Osteoblast (primary cell): ENCODE measurements around the gene POLR2F. TPM values are rescaled to one million over a fixed set of nuclear protein-coding genes. Genes with fewer than 3 reads are reported as not detected.

Experiments
- DNase-seq: peaks from one replicate; pipeline ENCODE4 v3.0.0; 2011; ENCODE audit warnings: low spot score, mixed read lengths; ENCODE audit not compliant: insufficient read length; ENCODE audit errors: missing footprints
- H2AFZ ChIP-seq: 2 replicates; pipeline ENCODE4 v1.6.0; 2011; ENCODE audit warnings: mild to moderate bottlenecking, low read length
- H3K27ac ChIP-seq: 2 replicates; pipeline ENCODE4 v1.5.1; 2011; ENCODE audit warnings: mild to moderate bottlenecking, low read depth, low read length, moderate library complexity
- H3K27me3 ChIP-seq: 2 replicates; pipeline ENCODE4 v1.6.0; 2012; ENCODE audit warnings: mild to moderate bottlenecking, control low read depth, inconsistent platforms, low read length, moderate library complexity; ENCODE audit not compliant: insufficient read depth
- H3K36me3 ChIP-seq: 2 replicates; pipeline ENCODE4 v1.5.1; 2011; ENCODE audit warnings: mild to moderate bottlenecking, low read length, control low read depth, moderate library complexity; ENCODE audit not compliant: insufficient read depth
- H3K4me1 ChIP-seq: 2 replicates; pipeline ENCODE4 v1.5.1; 2011; ENCODE audit warnings: mild to moderate bottlenecking, low read length, control low read depth, moderate library complexity; ENCODE audit not compliant: insufficient read depth
- H3K4me2 ChIP-seq: 2 replicates; pipeline ENCODE4 v1.6.0; 2011; ENCODE audit warnings: mild to moderate bottlenecking, low read length; ENCODE audit not compliant: insufficient read depth
- H3K4me3 ChIP-seq: fragments of 200-600 bp; sonication (generic); 3 replicates; pipeline ENCODE4 v1.5.1; 2012; ENCODE audit warnings: mild to moderate bottlenecking, low read length, inconsistent platforms; ENCODE audit not compliant: insufficient read depth
- H3K79me2 ChIP-seq: 2 replicates; pipeline ENCODE4 v1.6.0; 2012; ENCODE audit warnings: mild to moderate bottlenecking, low read length, control low read depth, inconsistent platforms; ENCODE audit not compliant: insufficient read depth
- H3K9me3 ChIP-seq: 2 replicates; pipeline ENCODE4 v1.5.1; 2011; ENCODE audit warnings: low read depth, low read length, control low read depth
- H4K20me1 ChIP-seq: 2 replicates; pipeline ENCODE4 v1.6.0; 2012; ENCODE audit warnings: mild to moderate bottlenecking, low read length, control low read depth; ENCODE audit not compliant: insufficient read depth
- CTCF ChIP-seq: IDR thresholded peaks from 2 replicates; pipeline ENCODE4 v1.5.1; 2011; ENCODE audit warnings: mild to moderate bottlenecking, low read depth, low read length, moderate library complexity; ENCODE audit errors: extremely low read depth
- total RNA-seq: library from RNA; depleted of rRNA; stranded (reverse); fragments of >200 nt; gene quantifications from 2 replicates; pipeline ENCODE4 v1.2.3, GENCODE V29; 2012

POLR2F gene
- total RNA-seq, 1 donor: 14.8 TPM

DNA sequence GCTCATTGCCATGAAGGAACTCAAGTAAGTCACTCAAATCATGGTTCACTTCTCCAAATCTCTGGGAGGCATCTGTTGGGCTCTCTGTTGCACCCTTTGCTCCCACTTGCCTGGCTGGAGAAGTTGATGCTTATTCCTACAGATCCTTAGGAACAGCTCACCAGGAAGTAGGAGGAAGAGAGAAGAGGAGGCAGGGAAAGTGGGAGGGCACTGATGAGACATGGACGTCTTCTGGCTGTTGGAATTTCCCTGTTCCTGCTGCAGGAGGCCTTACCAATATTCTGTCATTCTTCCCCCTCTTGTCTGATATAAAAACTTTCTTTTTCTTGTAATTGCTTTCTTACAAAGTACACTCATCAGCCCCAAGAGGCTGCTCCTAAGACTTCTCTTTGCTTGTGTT is 13.6 kb downstream of the POLR2F start:
- peak; percentile 85 for DNase-seq
- no peak overlapping the region for H3K4me2 ChIP-seq
- H3K4me1 ChIP-seq: peaks cover 11% of the 10 kb centered on the region
- H3K27ac ChIP-seq: no peak overlapping the region
- peaks cover 13% of the 10 kb centered on the region for H3K36me3 ChIP-seq
- H3K79me2 ChIP-seq: peaks cover 3% of the 10 kb centered on the region
- H3K4me3 ChIP-seq: no peak overlapping the region
- H2AFZ ChIP-seq: no peak overlapping the region
- H4K20me1 ChIP-seq: peaks cover 22% of the 10 kb centered on the region
- H3K9me3 ChIP-seq: no peaks in the 10 kb centered on the region
- TF ChIP-seq CTCF: no peak
- no peaks in the 10 kb centered on the region for H3K27me3 ChIP-seq

DNA sequence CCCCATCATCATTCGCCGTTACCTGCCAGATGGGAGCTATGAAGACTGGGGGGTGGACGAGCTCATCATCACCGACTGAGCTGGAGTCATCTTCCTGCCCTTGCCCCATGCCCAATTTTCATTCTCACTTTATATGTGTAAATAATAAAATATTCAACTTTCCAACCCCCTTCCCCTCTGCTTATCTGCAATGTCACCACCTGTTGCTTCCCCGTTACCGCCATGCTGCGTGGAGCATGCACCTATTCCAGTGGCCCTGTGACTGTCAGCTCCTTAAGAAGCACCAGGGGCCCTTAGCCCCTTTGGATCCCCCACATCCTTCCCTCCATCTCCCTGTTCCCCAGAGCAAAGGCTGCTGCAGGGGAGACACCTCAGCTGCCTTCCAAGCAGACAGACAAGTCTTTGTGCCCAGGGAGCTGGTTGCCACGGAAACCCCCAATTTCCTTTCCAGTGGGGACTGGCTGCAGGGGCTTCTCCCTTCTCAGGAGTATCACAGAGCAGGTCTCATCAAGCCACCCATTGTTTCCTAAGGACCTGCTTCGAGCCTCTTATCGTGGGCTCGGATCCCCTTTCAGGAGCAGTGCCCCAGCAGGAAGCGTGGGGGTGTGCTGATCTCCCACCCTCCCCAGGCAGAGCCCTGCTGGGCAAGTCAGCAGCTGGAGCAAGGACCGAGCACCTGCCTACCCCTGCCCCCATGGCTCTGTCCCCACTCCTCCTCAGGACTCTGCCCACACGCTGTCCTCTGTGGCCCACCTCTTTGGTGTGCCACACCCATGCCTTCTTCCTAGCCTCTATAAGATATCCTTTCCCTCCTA is 14.3 kb downstream of the POLR2F start:
- no peaks in the 10 kb centered on the region for H3K9me3 ChIP-seq
- no peak overlapping the region for H3K27ac ChIP-seq
- H4K20me1 ChIP-seq: peaks cover 22% of the 10 kb centered on the region
- H2AFZ ChIP-seq: no peak overlapping the region
- DNase-seq: peak; percentile 23
- H3K4me2 ChIP-seq: no peak overlapping the region
- TF ChIP-seq CTCF: no peak
- H3K4me1 ChIP-seq: peaks cover 11% of the 10 kb centered on the region
- H3K4me3 ChIP-seq: no peak overlapping the region
- peaks cover 13% of the 10 kb centered on the region for H3K36me3 ChIP-seq
- no peaks in the 10 kb centered on the region for H3K27me3 ChIP-seq
- H3K79me2 ChIP-seq: peaks cover 3% of the 10 kb centered on the region

GRCh38 chr22:37968452-37969251 is 15.2 kb downstream of the POLR2F start:
- no peak for TF ChIP-seq CTCF
- no peak overlapping the region for H3K4me3 ChIP-seq
- H3K79me2 ChIP-seq: peaks cover 3% of the 10 kb centered on the region
- H3K4me1 ChIP-seq: peaks cover 11% of the 10 kb centered on the region
- H3K27ac ChIP-seq: no peak overlapping the region
- DNase-seq: peak; percentile 65
- peaks cover 7% of the 10 kb centered on the region for H3K36me3 ChIP-seq
- no peak overlapping the region for H3K4me2 ChIP-seq
- peaks cover 22% of the 10 kb centered on the region for H4K20me1 ChIP-seq
- H2AFZ ChIP-seq: no peak overlapping the region
- H3K27me3 ChIP-seq: no peaks in the 10 kb centered on the region
- H3K9me3 ChIP-seq: no peaks in the 10 kb centered on the region

DNA sequence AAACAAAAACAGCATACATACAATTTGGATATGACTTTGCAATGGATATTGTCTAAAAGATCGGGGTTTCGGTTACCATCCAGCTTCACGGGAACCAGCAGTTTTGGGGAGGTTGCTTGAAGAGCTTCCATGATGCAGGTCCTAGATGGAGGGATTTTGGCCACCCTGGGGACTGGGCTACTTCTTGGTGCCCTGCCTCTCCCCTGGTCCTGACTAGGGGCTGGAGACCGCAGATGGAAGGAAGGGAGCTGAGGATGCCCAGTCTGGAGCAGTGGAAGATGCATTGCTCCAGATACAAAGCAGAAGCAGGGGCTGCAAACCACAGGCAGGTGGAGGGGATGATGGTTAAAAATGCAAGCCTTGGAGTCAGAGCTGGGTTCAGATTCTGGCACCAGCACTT is 17.4 kb downstream of the POLR2F start:
- Histone ChIP-seq H3K9me3 (no peaks in the 10 kb centered on the region), H3K4me1 (peaks cover 4% of the 10 kb centered on the region), H3K27ac (no peak overlapping the region), H3K27me3 (no peaks in the 10 kb centered on the region), H3K4me3 (no peak overlapping the region), H3K36me3 (peaks cover 7% of the 10 kb centered on the region), H3K79me2 (peaks cover under 1% of the 10 kb centered on the region), H4K20me1 (peaks cover 11% of the 10 kb centered on the region), H3K4me2 (no peak overlapping the region), H2AFZ (no peak overlapping the region)
- peak; percentile 68 for DNase-seq
- TF ChIP-seq CTCF: no peak
